ENCODE results near the gene IRAG1. TPM values are rescaled to one million over a fixed set of nuclear protein-coding genes. Genes with fewer than 3 reads are reported as not detected.

IRAG1 gene
- total RNA-seq, 1 donor from 2014 or later: 6.1 TPM

DNA sequence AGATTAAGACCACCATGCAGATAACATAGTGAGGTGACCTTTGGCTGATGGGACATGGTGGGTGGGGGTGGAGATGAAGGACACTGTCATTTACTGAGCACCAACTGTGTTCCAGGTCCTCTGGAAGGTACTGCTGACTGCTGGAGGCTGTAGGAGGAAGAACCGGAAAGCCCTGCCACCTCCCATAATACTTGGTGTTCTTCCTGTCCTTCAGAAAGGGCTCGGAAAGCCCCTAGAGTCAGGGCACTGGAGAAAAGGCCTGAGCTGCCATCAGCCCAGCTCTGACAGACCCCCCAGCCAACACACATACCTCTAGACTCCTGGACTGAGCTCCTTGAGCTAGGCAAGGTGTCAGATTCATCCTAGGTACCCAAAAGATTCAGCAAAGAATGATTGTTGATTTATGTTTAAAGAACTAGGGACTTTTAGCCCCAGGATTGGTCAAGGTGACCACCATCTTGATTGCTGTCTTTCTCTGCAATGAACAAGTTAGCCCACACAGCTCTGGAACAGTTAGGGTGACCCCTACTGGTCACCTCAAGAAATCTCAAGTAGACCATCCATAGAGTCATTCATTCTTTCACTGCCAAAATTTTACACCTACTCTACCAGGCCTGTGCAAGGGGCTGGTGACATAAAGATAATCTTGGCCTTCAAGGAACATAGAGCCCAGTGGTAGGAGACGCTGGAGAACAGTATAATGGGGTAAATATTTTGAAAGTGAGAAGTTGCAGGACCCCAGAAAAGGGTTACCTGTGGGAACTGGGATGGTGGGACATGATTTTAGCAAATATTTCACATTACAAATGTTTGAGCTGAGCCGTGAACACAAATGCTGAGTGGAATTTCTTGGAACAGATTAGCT, 39.4 kb downstream of the IRAG1 start:
- Mint-ChIP-seq H3K9me3 (no peaks in the 10 kb centered on the region), H3K4me1 (peaks cover 38% of the 10 kb centered on the region), H3K36me3 (ENCODE audit: low read depth) (no peaks in the 10 kb centered on the region), H3K27me3 (ENCODE audit: low read depth) (no peaks in the 10 kb centered on the region), H3K4me3 (no peak overlapping the region), H3K27ac (ENCODE audit: unreplicated experiment) (no peak overlapping the region)
- peak; percentile 76 for TF ChIP-seq CTCF (conservative IDR thresholded peaks at IDR 0.05)
- no peak for DNase-seq (ENCODE audit: low read depth, low spot score)

DNA sequence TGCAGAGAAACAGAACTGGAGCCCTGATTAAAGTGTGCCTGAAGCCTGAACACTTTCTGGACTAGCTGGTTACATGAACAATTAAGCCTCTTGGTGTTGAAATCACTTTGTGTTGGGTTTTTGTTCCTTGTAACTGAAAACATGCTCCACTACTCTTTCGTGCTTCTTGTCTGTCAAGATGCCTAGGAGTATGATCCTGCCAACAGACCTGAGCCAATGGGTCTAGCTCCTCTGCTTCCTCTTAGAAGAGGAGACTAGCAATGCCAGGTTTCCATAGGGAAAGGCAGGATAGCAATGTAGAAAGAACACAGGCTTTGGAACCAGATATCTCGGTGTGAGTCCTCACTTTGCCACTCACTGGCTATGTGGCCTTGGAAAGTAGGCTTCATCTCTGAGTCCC, 40.3 kb downstream of the IRAG1 start:
- Mint-ChIP-seq H3K27me3 (ENCODE audit: low read depth) (no peaks in the 10 kb centered on the region), H3K36me3 (ENCODE audit: low read depth) (no peaks in the 10 kb centered on the region), H3K4me1 (peaks cover 31% of the 10 kb centered on the region), H3K4me3 (no peak overlapping the region), H3K27ac (ENCODE audit: unreplicated experiment) (no peak overlapping the region), H3K9me3 (no peaks in the 10 kb centered on the region)
- DNase-seq (ENCODE audit: low read depth, low spot score): no peak
- TF ChIP-seq CTCF (conservative IDR thresholded peaks at IDR 0.05): no peak

GRCh38 chr11:10651656-10652361, 41.7 kb downstream of the IRAG1 start:
- no peak for DNase-seq (ENCODE audit: low read depth, low spot score)
- no peak for TF ChIP-seq CTCF (conservative IDR thresholded peaks at IDR 0.05)
- H3K36me3 Mint-ChIP-seq (ENCODE audit: low read depth): no peaks in the 10 kb centered on the region

GRCh38 chr11:10650630-10651029, 42.9 kb downstream of the IRAG1 start:
- Mint-ChIP-seq H3K9me3 (no peaks in the 10 kb centered on the region), H3K27me3 (ENCODE audit: low read depth) (no peaks in the 10 kb centered on the region), H3K27ac (ENCODE audit: unreplicated experiment) (no peak overlapping the region), H3K4me3 (no peak overlapping the region), H3K4me1 (peaks cover 18% of the 10 kb centered on the region), H3K36me3 (ENCODE audit: low read depth) (no peaks in the 10 kb centered on the region)
- DNase-seq (ENCODE audit: low read depth, low spot score): no peak
- TF ChIP-seq CTCF (conservative IDR thresholded peaks at IDR 0.05): no peak

More at GRCh38 chr11:10651656-10652361, 41.7 kb downstream of the IRAG1 start:
- Mint-ChIP-seq H3K4me1 (peaks cover 18% of the 10 kb centered on the region), H3K27ac (ENCODE audit: unreplicated experiment) (no peak overlapping the region), H3K27me3 (ENCODE audit: low read depth) (no peaks in the 10 kb centered on the region), H3K4me3 (no peak overlapping the region), H3K9me3 (no peaks in the 10 kb centered on the region)

- H3K27ac Mint-ChIP-seq (ENCODE audit: unreplicated experiment): no peak overlapping the region
These were observed 43.4 kb downstream of the IRAG1 start for GRCh38 chr11:10650166-10650565.

More at GRCh38 chr11:10650166-10650565, 43.4 kb downstream of the IRAG1 start:
- H3K36me3 Mint-ChIP-seq (ENCODE audit: low read depth): no peaks in the 10 kb centered on the region
- H3K4me1 Mint-ChIP-seq: peaks cover 16% of the 10 kb centered on the region
- TF ChIP-seq CTCF (conservative IDR thresholded peaks at IDR 0.05): no peak
- H3K4me3 Mint-ChIP-seq: no peak overlapping the region
- DNase-seq (ENCODE audit: low read depth, low spot score): no peak
- H3K27me3 Mint-ChIP-seq (ENCODE audit: low read depth): no peaks in the 10 kb centered on the region
- H3K9me3 Mint-ChIP-seq: no peaks in the 10 kb centered on the region
